ENCODE data around the gene AACS. TPM values are rescaled to one million over a fixed set of nuclear protein-coding genes. Genes with fewer than 3 reads are reported as not detected.

The AACS gene
- polyA plus RNA-seq, 3 donors: 4.7 to 7.9 (median 5.1) TPM

- Histone ChIP-seq H3K79me2 (ENCODE audit: insufficient read depth, low read length) (no peaks in the 10 kb centered on the region), H3K4me3 (replicated peaks in 1 of 3; ENCODE audit: low read depth in 2 of 3, low read length in 3 of 3) (no peak overlapping the region), H4K20me1 (ENCODE audit: insufficient read depth, low read length) (no peaks in the 10 kb centered on the region), H2AFZ (ENCODE audit: insufficient read depth, low read depth, low read length, poor library complexity, severe bottlenecking) (no peak overlapping the region), H3K36me3 (replicated peaks in 1 of 2; ENCODE audit: control insufficient read depth in 1 of 2, insufficient read depth in 2 of 2, low read length in 2 of 2) (peaks cover 0 to 18% of the 10 kb centered on the region in 2 donors), H3K4me2 (replicated peaks; ENCODE audit: extremely low read depth, low read length, poor library complexity, severe bottlenecking) (no peak overlapping the region), H3K9ac (ENCODE audit: insufficient read depth, low read length, poor library complexity, severe bottlenecking) (no peak overlapping the region), H3K9me3 (replicated peaks in 1 of 2; ENCODE audit: control insufficient read depth in 1 of 2, insufficient read depth in 1 of 2, low read length in 2 of 2) (peaks cover 3 to 6% of the 10 kb centered on the region in 2 donors), H3K27ac (ENCODE audit: low read depth in 1 of 2, low read length in 2 of 2) (no peak overlapping the region), H3K4me1 (ENCODE audit: control insufficient read depth in 1 of 2, insufficient read depth in 2 of 2, low read length in 2 of 2) (no peaks in the 10 kb centered on the region), H3K27me3 (ENCODE audit: control insufficient read depth in 2 of 2, insufficient read depth in 2 of 2, low read length in 2 of 2) (no peaks in the 10 kb centered on the region)
- intact Hi-C loops (cut with micrococcal nuclease): no loop called here
- 98% methylated on average over 13 of the region's 19 CpGs for WGBS (ENCODE audit: insufficient coverage)
- TF ChIP-seq CTCF (IDR thresholded peaks at IDR 0.05): no peak
- Mint-ChIP-seq H3K4me3 (no peak overlapping the region), H3K27ac (peak overlapping the region in 1 of 7 donors; percentile 83), H3K4me1 (no peaks in the 10 kb centered on the region), H3K27me3 (ENCODE audit: low read depth in 3 of 3) (no peaks in the 10 kb centered on the region), H3K36me3 (peaks cover 10 to 30% of the 10 kb centered on the region in 2 donors), H3K9me3 (peaks cover 0 to 8% (median 6%) of the 10 kb centered on the region in 7 donors)
- no peak for DNase-seq
Observed at GRCh38 chr12:125032466-125033152, 32.6 kb upstream of the AACS start.

- H3K9me3 Mint-ChIP-seq: peaks cover 0 to 8% (median 6%) of the 10 kb centered on the region in 7 donors
Observed at GRCh38 chr12:125033288-125033687, 31.9 kb upstream of the AACS start.

More at GRCh38 chr12:125033288-125033687, 31.9 kb upstream of the AACS start:
- no peaks in the 10 kb centered on the region for H3K4me1 ChIP-seq (ENCODE audit: control insufficient read depth in 1 of 2, insufficient read depth in 2 of 2, low read length in 2 of 2)
- no peak for DNase-seq
- Mint-ChIP-seq H3K36me3 (peaks cover 7 to 24% of the 10 kb centered on the region in 2 donors), H3K4me1 (no peaks in the 10 kb centered on the region), H3K27me3 (ENCODE audit: low read depth in 3 of 3) (no peaks in the 10 kb centered on the region), H3K27ac (peak overlapping the region in 2 of 7 donors; percentile 61 to 72), H3K4me3 (no peak overlapping the region)
- no peak overlapping the region for H3K9ac ChIP-seq (ENCODE audit: insufficient read depth, low read length, poor library complexity, severe bottlenecking)
- 95% methylated on average over 3 of the region's 9 CpGs for WGBS (ENCODE audit: insufficient coverage)
- no peak for TF ChIP-seq CTCF (IDR thresholded peaks at IDR 0.05)
- intact Hi-C loops (cut with micrococcal nuclease): no loop called here
- H3K27ac ChIP-seq (ENCODE audit: low read depth in 1 of 2, low read length in 2 of 2): no peak overlapping the region
- peaks cover 0 to 13% of the 10 kb centered on the region in 2 donors for H3K36me3 ChIP-seq (replicated peaks in 1 of 2; ENCODE audit: control insufficient read depth in 1 of 2, insufficient read depth in 2 of 2, low read length in 2 of 2)
- H3K27me3 ChIP-seq (ENCODE audit: control insufficient read depth in 2 of 2, insufficient read depth in 2 of 2, low read length in 2 of 2): no peaks in the 10 kb centered on the region
- H3K79me2 ChIP-seq (ENCODE audit: insufficient read depth, low read length): no peaks in the 10 kb centered on the region
- H4K20me1 ChIP-seq (ENCODE audit: insufficient read depth, low read length): no peaks in the 10 kb centered on the region
- peaks cover 3 to 6% of the 10 kb centered on the region in 2 donors for H3K9me3 ChIP-seq (replicated peaks in 1 of 2; ENCODE audit: control insufficient read depth in 1 of 2, insufficient read depth in 1 of 2, low read length in 2 of 2)
- H3K4me2 ChIP-seq (replicated peaks; ENCODE audit: extremely low read depth, low read length, poor library complexity, severe bottlenecking): no peak overlapping the region
- H3K4me3 ChIP-seq (replicated peaks in 1 of 3; ENCODE audit: low read depth in 2 of 3, low read length in 3 of 3): no peak overlapping the region
- H2AFZ ChIP-seq (ENCODE audit: insufficient read depth, low read depth, low read length, poor library complexity, severe bottlenecking): no peak overlapping the region
